ENCODE results near the gene EPN2. TPM values are rescaled to one million over a fixed set of nuclear protein-coding genes. Genes with fewer than 3 reads are reported as not detected.

The EPN2 gene
- total RNA-seq, 1 donor from 2014 or later: 9.3 TPM

DNA sequence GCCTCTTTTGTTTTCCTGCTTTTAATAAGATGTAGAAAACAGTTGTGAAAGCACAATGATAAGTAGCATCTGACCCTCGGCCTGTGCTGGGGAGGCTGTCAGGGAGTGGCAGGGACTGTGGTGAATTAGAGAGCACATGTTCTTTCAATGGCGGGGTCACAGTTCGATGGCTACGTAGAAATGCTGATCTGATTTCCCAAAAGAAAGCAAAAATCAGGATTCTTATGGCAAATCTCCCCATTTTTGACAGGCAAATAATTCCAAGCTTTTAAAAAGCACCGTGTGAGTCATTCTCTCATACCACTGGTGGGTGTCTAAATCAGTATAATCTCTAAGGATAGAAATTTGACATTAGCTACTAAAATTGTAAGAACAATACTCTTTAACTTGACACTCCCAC is 137.0 kb downstream of the EPN2 start:
- intact Hi-C loops (cut with micrococcal nuclease): no loop called here
- Mint-ChIP-seq H3K9me3 (no peaks in the 10 kb centered on the region), H3K4me3 (no peak overlapping the region)

GRCh38 chr17:19375732-19376131 is 138.6 kb downstream of the EPN2 start:
- Mint-ChIP-seq H3K36me3 (ENCODE audit: low read depth) (peaks cover 10% of the 10 kb centered on the region), H3K4me3 (peak overlapping the region; percentile 37), H3K9me3 (no peaks in the 10 kb centered on the region), H3K27me3 (ENCODE audit: insufficient read depth) (no peaks in the 10 kb centered on the region), H3K4me1 (ENCODE audit: low read depth) (peaks cover 55% of the 10 kb centered on the region), H3K27ac (no peak overlapping the region)
- DNase-seq (ENCODE audit: low spot score): no peak
- intact Hi-C loops (cut with micrococcal nuclease): loop anchor here (5.0 kb wide), 3 partner anchors 132 to 518 kb away; partner anchors contain the start of gene PRPSAP2

More for the DNA sequence above, 137.0 kb downstream of the EPN2 start:
- H3K27me3 Mint-ChIP-seq (ENCODE audit: insufficient read depth): no peaks in the 10 kb centered on the region
- H3K4me1 Mint-ChIP-seq (ENCODE audit: low read depth): peaks cover 62% of the 10 kb centered on the region
- no peak for DNase-seq (ENCODE audit: low spot score)
- H3K27ac Mint-ChIP-seq: no peak overlapping the region
- peaks cover 2% of the 10 kb centered on the region for H3K36me3 Mint-ChIP-seq (ENCODE audit: low read depth)

- DNase-seq (ENCODE audit: low spot score): no peak
- H3K4me1 Mint-ChIP-seq (ENCODE audit: low read depth): peaks cover 44% of the 10 kb centered on the region
- H3K9me3 Mint-ChIP-seq: no peaks in the 10 kb centered on the region
- intact Hi-C loops (cut with micrococcal nuclease): loop anchor here (1.0 to 5.0 kb wide), 4 partner anchors 15 to 520 kb away; partner anchors contain the start of genes B9D1 and PRPSAP2
- no peaks in the 10 kb centered on the region for H3K27me3 Mint-ChIP-seq (ENCODE audit: insufficient read depth)
- H3K27ac Mint-ChIP-seq: peak overlapping the region; percentile 99
- peaks cover 11% of the 10 kb centered on the region for H3K36me3 Mint-ChIP-seq (ENCODE audit: low read depth)
- H3K4me3 Mint-ChIP-seq: peak overlapping the region; percentile 98
Measured at GRCh38 chr17:19376811-19377210, 139.6 kb downstream of the EPN2 start.

DNA sequence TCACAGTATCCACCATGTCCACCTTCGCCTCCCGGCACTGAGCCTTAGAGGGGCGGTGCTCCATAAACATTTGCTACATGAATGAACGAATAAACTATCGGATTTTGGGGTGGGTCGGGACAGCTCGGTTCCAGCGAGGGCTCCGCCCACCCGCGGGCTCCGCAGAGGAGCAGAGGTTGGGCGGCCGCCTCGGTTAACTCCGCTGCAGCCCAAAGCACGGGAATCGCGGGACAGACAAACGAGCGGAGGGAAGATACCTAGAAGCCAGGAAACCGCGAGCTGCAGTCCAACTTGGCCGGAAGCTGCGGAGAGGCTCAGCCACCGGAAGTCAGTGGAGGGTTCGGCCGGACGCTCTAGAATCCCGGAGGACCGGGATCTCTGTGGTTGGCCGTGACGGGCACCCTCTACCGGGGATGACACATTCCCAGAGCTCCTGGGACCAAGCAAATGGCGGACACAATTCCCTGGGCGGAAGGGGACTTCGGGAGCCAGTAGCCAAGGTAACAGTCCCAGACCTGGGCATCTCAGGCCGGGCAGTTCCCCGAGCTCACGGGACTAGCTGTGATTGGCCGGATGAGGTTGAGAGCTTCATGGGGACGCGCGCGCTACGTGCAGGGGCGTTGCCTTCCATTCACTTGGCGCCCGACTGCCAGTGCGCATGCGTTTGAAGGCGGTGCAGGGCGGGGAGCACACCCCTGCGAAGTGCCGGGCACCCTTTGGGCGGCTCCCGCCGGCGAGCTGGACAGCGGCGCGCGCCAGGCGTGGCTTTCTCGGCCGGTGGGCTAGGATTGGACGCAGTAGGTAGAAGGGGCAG is 140.6 kb downstream of the EPN2 start:
- no peaks in the 10 kb centered on the region for H3K9me3 Mint-ChIP-seq
- peaks cover 36% of the 10 kb centered on the region for H3K4me1 Mint-ChIP-seq (ENCODE audit: low read depth)
- peak; percentile 98 for DNase-seq (ENCODE audit: low spot score)
- intact Hi-C loops (cut with micrococcal nuclease): loop anchor here (1.0 to 5.0 kb wide), 7 partner anchors 16 to 1405 kb away; partner anchors contain the start of genes ALDH3A2, B9D1, DRC3 and PRPSAP2
- peak overlapping the region; percentile 99 for H3K27ac Mint-ChIP-seq
- peaks cover 11% of the 10 kb centered on the region for H3K36me3 Mint-ChIP-seq (ENCODE audit: low read depth)
- peak overlapping the region; percentile 98 for H3K4me3 Mint-ChIP-seq
- no peaks in the 10 kb centered on the region for H3K27me3 Mint-ChIP-seq (ENCODE audit: insufficient read depth)

- Mint-ChIP-seq H3K4me1 (ENCODE audit: low read depth) (peaks cover 34% of the 10 kb centered on the region), H3K36me3 (ENCODE audit: low read depth) (peaks cover 12% of the 10 kb centered on the region), H3K4me3 (peak within 1 kb of the TSS; percentile 98), H3K27me3 (ENCODE audit: insufficient read depth) (no peaks in the 10 kb centered on the region), H3K9me3 (no peaks in the 10 kb centered on the region), H3K27ac (peak within 1 kb of the TSS; percentile 99)
- intact Hi-C loops (cut with micrococcal nuclease): loop anchor here (1.0 to 5.0 kb wide), 6 partner anchors 69 to 1406 kb away; partner anchors contain the start of genes ALDH3A2, DRC3, PRPSAP2 and TOM1L2
- no peak for DNase-seq (ENCODE audit: low spot score)
Measured at GRCh38 chr17:19378416-19379360, 141.5 kb downstream of the EPN2 start, which contains the start of gene MAPK7. TSS of gene MAPK7 (plus strand) at chr17:19378498. CDS start at chr17:19378901, 403 bp downstream.

- H3K4me3 Mint-ChIP-seq: peak overlapping the region; percentile 98
- intact Hi-C loops (cut with micrococcal nuclease): loop anchor here (2.0 to 5.0 kb wide), 5 partner anchors 128 to 1407 kb away; partner anchors contain the start of genes ALDH3A2, DRC3, PRPSAP2 and TOM1L2
- no peak overlapping the region for H3K27ac Mint-ChIP-seq
- H3K9me3 Mint-ChIP-seq: no peaks in the 10 kb centered on the region
- H3K27me3 Mint-ChIP-seq (ENCODE audit: insufficient read depth): no peaks in the 10 kb centered on the region
- peaks cover 26% of the 10 kb centered on the region for H3K4me1 Mint-ChIP-seq (ENCODE audit: low read depth)
- H3K36me3 Mint-ChIP-seq (ENCODE audit: low read depth): peaks cover 14% of the 10 kb centered on the region
- DNase-seq (ENCODE audit: low spot score): no peak
Measured at GRCh38 chr17:19379361-19380065, 142.3 kb downstream of the EPN2 start.

GRCh38 chr17:19380481-19381301 is 143.5 kb downstream of the EPN2 start:
- Mint-ChIP-seq H3K4me3 (no peak overlapping the region), H3K4me1 (ENCODE audit: low read depth) (peaks cover 23% of the 10 kb centered on the region), H3K27ac (no peak overlapping the region), H3K36me3 (ENCODE audit: low read depth) (peaks cover 20% of the 10 kb centered on the region), H3K27me3 (ENCODE audit: insufficient read depth) (no peaks in the 10 kb centered on the region), H3K9me3 (no peaks in the 10 kb centered on the region)
- intact Hi-C loops (cut with micrococcal nuclease): no loop called here
- DNase-seq (ENCODE audit: low spot score): no peak

- Mint-ChIP-seq H3K9me3 (no peaks in the 10 kb centered on the region), H3K4me1 (ENCODE audit: low read depth) (peaks cover 18% of the 10 kb centered on the region), H3K4me3 (no peak overlapping the region), H3K36me3 (ENCODE audit: low read depth) (peaks cover 20% of the 10 kb centered on the region), H3K27ac (no peak overlapping the region), H3K27me3 (ENCODE audit: insufficient read depth) (no peaks in the 10 kb centered on the region)
- DNase-seq (ENCODE audit: low spot score): no peak
- intact Hi-C loops (cut with micrococcal nuclease): no loop called here
Measured at GRCh38 chr17:19381361-19381740, 144.2 kb downstream of the EPN2 start.

- Mint-ChIP-seq H3K27ac (no peak overlapping the region), H3K4me3 (no peak overlapping the region), H3K9me3 (no peaks in the 10 kb centered on the region), H3K36me3 (ENCODE audit: low read depth) (peaks cover 20% of the 10 kb centered on the region), H3K4me1 (ENCODE audit: low read depth) (peaks cover 15% of the 10 kb centered on the region), H3K27me3 (ENCODE audit: insufficient read depth) (no peaks in the 10 kb centered on the region)
- intact Hi-C loops (cut with micrococcal nuclease): no loop called here
- no peak for DNase-seq (ENCODE audit: low spot score)
Measured at GRCh38 chr17:19381741-19382444, 144.7 kb downstream of the EPN2 start.

- peaks cover 20% of the 10 kb centered on the region for H3K36me3 Mint-ChIP-seq (ENCODE audit: low read depth)
- intact Hi-C loops (cut with micrococcal nuclease): no loop called here
Measured at GRCh38 chr17:19382531-19383444, 145.6 kb downstream of the EPN2 start.

More at GRCh38 chr17:19382531-19383444, 145.6 kb downstream of the EPN2 start:
- H3K4me1 Mint-ChIP-seq (ENCODE audit: low read depth): peaks cover 11% of the 10 kb centered on the region
- no peaks in the 10 kb centered on the region for H3K9me3 Mint-ChIP-seq
- H3K4me3 Mint-ChIP-seq: no peak overlapping the region
- H3K27me3 Mint-ChIP-seq (ENCODE audit: insufficient read depth): peaks cover under 1% of the 10 kb centered on the region
- DNase-seq (ENCODE audit: low spot score): no peak
- H3K27ac Mint-ChIP-seq: no peak overlapping the region
